WTC11 (cell line): ENCODE data around the gene ANO2. TPM values are rescaled to one million over a fixed set of nuclear protein-coding genes. Genes with fewer than 3 reads are reported as not detected.

Source experiments
- ATAC-seq: fragments of 200-7000 bp; cut with Tn5 transposase; 2 replicates; pipeline ENCODE4 v1.10.0; 2021; ENCODE audit warnings: mild to moderate bottlenecking, moderate library complexity
- CTCF ChIA-PET: fragments of 300-600 bp; sonication (Branson Sonifier 250); formaldehyde crosslinking; loops from one replicate; lab custom pipeline; 2021; ENCODE audit warnings: antibody characterized with exemption; lab: Charles Lee
- POLR2A ChIA-PET: fragments of 350-600 bp; sonication (Branson Sonifier 250); formaldehyde crosslinking; loops from one replicate; lab custom pipeline; 2021; ENCODE audit warnings: antibody characterized with exemption; lab: Charles Lee
- DNase-seq: peaks from one replicate; pipeline ENCODE4 v3.0.0; 2021; ENCODE audit warnings: low spot score
- H3K27ac Mint-ChIP-seq: 2 replicates; pipeline ENCODE4 v1.8.0; 2021; ENCODE audit warnings: mixed read lengths
- H3K27me3 Mint-ChIP-seq: 2 replicates; pipeline ENCODE4 v1.8.0; 2021; ENCODE audit warnings: low read depth, mild to moderate bottlenecking, moderate library complexity, mixed read lengths
- H3K36me3 Mint-ChIP-seq: 2 replicates; pipeline ENCODE4 v1.8.0; 2021; ENCODE audit warnings: mixed read lengths
- H3K4me1 Mint-ChIP-seq: 2 replicates; pipeline ENCODE4 v1.8.0; 2022; ENCODE audit warnings: mixed read lengths
- H3K4me3 Mint-ChIP-seq: 2 replicates; pipeline ENCODE4 v1.8.0; 2021; ENCODE audit warnings: mild to moderate bottlenecking, moderate library complexity, mixed read lengths
- H3K9me3 Mint-ChIP-seq: 2 replicates; pipeline ENCODE4 v1.8.0; 2021; ENCODE audit warnings: mixed read lengths
- CBFB ChIP-seq: sonication (generic); formaldehyde crosslinking; IDR thresholded peaks from 2 replicates; pipeline ENCODE4 v1.8.1; 2022; ENCODE audit warnings: mild to moderate bottlenecking, low read depth, missing genetic modification reagents
- ESRRA ChIP-seq: sonication (generic); formaldehyde crosslinking; IDR thresholded peaks from 2 replicates; pipeline ENCODE4 v1.8.1; 2022; ENCODE audit warnings: mild to moderate bottlenecking, missing genetic modification reagents, borderline replicate concordance
- ETV6 ChIP-seq: sonication (generic); formaldehyde crosslinking; IDR thresholded peaks from 2 replicates; pipeline ENCODE4 v1.8.1; 2022; ENCODE audit warnings: mild to moderate bottlenecking, missing genetic modification reagents
- GRHL2 ChIP-seq: fragments of 250-450 bp; sonication (Bioruptor Pico); IDR thresholded peaks from 2 replicates; pipeline ENCODE4 v1.8.0; 2022; ENCODE audit warnings: mild to moderate bottlenecking, moderate library complexity; ENCODE audit not compliant: insufficient replicate concordance, severe bottlenecking
- MYBL2 ChIP-seq: sonication (generic); formaldehyde crosslinking; IDR thresholded peaks from 2 replicates; pipeline ENCODE4 v1.8.1; 2023; ENCODE audit warnings: mild to moderate bottlenecking, moderate library complexity, missing genetic modification reagents
- NFATC4 ChIP-seq: fragments of 250-450 bp; sonication (Bioruptor Pico); IDR thresholded peaks from 2 replicates; pipeline ENCODE4 v1.9.0; 2021; ENCODE audit warnings: mild to moderate bottlenecking
- NFE2L1 ChIP-seq: sonication (generic); formaldehyde crosslinking; IDR thresholded peaks from 2 replicates; pipeline ENCODE4 v1.8.1; 2023; ENCODE audit warnings: missing genetic modification reagents
- PRRX2 ChIP-seq: fragments of 250-450 bp; sonication (Bioruptor Pico); IDR thresholded peaks from 2 replicates; pipeline ENCODE4 v1.8.0; 2021; ENCODE audit warnings: mild to moderate bottlenecking
- TEAD1 ChIP-seq: sonication (generic); formaldehyde crosslinking; IDR thresholded peaks from 2 replicates; pipeline ENCODE4 v1.8.0; 2022; ENCODE audit warnings: mild to moderate bottlenecking, missing genetic modification reagents
- ZNF263 ChIP-seq: sonication (generic); formaldehyde crosslinking; IDR thresholded peaks from 2 replicates; pipeline ENCODE4 v1.8.1; 2022; ENCODE audit warnings: low read depth, mild to moderate bottlenecking, moderate library complexity, missing genetic modification reagents
- ZNF317 ChIP-seq: sonication (generic); formaldehyde crosslinking; IDR thresholded peaks from 2 replicates; pipeline ENCODE4 v1.8.1; 2023; ENCODE audit warnings: low read depth, mild to moderate bottlenecking, moderate library complexity, missing genetic modification reagents, borderline replicate concordance
- total RNA-seq: library from RNA; stranded (reverse); gene quantifications from 3 replicates; pipeline ENCODE4 v1.2.3, GENCODE V29; 2021
- TF ChIP-seq, protein P1 (sequence below): sonication (generic); formaldehyde crosslinking; IDR thresholded peaks from 2 replicates; pipeline ENCODE4 v1.8.0; 2023; ENCODE audit warnings: missing genetic modification reagents, mild to moderate bottlenecking, borderline replicate concordance
- TF ChIP-seq, protein P2 (sequence below): sonication (generic); formaldehyde crosslinking; IDR thresholded peaks from 2 replicates; pipeline ENCODE4 v1.8.1; 2023; ENCODE audit warnings: mild to moderate bottlenecking, missing genetic modification reagents, moderate library complexity
- TF ChIP-seq, protein P3 (sequence below): sonication (generic); formaldehyde crosslinking; IDR thresholded peaks from 2 replicates; pipeline ENCODE4 v1.8.1; 2022; ENCODE audit warnings: mild to moderate bottlenecking, moderate library complexity, missing genetic modification reagents
- TF ChIP-seq, protein P4 (sequence below): fragments of 250-450 bp; sonication (Bioruptor Pico); IDR thresholded peaks from 2 replicates; pipeline ENCODE4 v1.9.0; 2021; ENCODE audit warnings: moderate library complexity, mild to moderate bottlenecking, inconsistent platforms, borderline replicate concordance
- TF ChIP-seq, protein P5 (sequence below): sonication (generic); formaldehyde crosslinking; IDR thresholded peaks from 2 replicates; pipeline ENCODE4 v1.8.1; 2023; ENCODE audit warnings: mild to moderate bottlenecking, missing genetic modification reagents
- TF ChIP-seq, protein P6 (sequence below): fragments of 250-450 bp; sonication (Bioruptor Pico); IDR thresholded peaks from 2 replicates; pipeline ENCODE4 v1.9.0; 2021; ENCODE audit warnings: mild to moderate bottlenecking
- TF ChIP-seq, protein P7 (sequence below): sonication (generic); formaldehyde crosslinking; IDR thresholded peaks from 2 replicates; pipeline ENCODE4 v1.8.1; 2023; ENCODE audit warnings: mild to moderate bottlenecking, moderate library complexity, missing genetic modification reagents

The ANO2 gene
- total RNA-seq, 1 experiment from 2014 or later, result 2.8 TPM

DNA sequence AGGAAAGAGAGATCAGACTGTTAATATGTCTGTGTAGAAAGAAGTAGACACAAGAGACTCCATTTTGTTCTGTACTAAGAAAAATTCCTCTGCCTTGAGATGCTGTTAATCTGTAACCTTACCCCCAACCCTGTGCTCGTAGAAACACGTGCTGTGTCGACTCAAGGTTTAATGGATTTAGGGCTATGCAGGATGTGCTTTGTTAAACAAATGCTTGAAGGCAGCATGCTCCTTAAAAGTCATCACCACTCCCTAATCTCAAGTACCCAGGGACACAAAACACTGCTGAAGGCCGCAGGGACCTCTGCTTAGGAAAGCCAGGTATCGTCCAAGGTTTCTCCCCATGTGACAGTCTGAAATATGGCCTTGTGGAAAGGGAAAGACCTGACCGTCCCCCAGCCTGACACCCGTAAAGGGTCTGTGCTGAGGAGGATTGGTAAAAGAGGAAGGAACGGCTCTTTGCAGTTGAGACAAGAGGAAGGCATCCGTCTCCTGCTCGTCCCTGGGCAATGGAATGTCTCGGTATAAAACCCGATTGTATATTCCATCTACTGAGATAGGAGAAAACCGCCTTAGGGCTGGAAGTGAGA, 407.9 kb downstream of the ANO2 start (continued):
- TF ChIP-seq TEAD1 (CRISPR knock-in tag) (peak; percentile 42; the same call in 1 of the 2 replicates), ETV6 (CRISPR knock-in tag) (peak; percentile 74; the same call in 1 of the 2 replicates)
- TF ChIP-seq, protein P1, sequence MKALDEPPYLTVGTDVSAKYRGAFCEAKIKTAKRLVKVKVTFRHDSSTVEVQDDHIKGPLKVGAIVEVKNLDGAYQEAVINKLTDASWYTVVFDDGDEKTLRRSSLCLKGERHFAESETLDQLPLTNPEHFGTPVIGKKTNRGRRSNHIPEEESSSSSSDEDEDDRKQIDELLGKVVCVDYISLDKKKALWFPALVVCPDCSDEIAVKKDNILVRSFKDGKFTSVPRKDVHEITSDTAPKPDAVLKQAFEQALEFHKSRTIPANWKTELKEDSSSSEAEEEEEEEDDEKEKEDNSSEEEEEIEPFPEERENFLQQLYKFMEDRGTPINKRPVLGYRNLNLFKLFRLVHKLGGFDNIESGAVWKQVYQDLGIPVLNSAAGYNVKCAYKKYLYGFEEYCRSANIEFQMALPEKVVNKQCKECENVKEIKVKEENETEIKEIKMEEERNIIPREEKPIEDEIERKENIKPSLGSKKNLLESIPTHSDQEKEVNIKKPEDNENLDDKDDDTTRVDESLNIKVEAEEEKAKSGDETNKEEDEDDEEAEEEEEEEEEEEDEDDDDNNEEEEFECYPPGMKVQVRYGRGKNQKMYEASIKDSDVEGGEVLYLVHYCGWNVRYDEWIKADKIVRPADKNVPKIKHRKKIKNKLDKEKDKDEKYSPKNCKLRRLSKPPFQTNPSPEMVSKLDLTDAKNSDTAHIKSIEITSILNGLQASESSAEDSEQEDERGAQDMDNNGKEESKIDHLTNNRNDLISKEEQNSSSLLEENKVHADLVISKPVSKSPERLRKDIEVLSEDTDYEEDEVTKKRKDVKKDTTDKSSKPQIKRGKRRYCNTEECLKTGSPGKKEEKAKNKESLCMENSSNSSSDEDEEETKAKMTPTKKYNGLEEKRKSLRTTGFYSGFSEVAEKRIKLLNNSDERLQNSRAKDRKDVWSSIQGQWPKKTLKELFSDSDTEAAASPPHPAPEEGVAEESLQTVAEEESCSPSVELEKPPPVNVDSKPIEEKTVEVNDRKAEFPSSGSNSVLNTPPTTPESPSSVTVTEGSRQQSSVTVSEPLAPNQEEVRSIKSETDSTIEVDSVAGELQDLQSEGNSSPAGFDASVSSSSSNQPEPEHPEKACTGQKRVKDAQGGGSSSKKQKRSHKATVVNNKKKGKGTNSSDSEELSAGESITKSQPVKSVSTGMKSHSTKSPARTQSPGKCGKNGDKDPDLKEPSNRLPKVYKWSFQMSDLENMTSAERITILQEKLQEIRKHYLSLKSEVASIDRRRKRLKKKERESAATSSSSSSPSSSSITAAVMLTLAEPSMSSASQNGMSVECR (CRISPR knock-in tag), result 0 out of 2 replicates have a peak, but pooled peaks have one; percentile 31
- TF ChIP-seq, protein P2, sequence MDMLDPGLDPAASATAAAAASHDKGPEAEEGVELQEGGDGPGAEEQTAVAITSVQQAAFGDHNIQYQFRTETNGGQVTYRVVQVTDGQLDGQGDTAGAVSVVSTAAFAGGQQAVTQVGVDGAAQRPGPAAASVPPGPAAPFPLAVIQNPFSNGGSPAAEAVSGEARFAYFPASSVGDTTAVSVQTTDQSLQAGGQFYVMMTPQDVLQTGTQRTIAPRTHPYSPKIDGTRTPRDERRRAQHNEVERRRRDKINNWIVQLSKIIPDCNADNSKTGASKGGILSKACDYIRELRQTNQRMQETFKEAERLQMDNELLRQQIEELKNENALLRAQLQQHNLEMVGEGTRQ (CRISPR knock-in tag), result peak; percentile 65

DNA sequence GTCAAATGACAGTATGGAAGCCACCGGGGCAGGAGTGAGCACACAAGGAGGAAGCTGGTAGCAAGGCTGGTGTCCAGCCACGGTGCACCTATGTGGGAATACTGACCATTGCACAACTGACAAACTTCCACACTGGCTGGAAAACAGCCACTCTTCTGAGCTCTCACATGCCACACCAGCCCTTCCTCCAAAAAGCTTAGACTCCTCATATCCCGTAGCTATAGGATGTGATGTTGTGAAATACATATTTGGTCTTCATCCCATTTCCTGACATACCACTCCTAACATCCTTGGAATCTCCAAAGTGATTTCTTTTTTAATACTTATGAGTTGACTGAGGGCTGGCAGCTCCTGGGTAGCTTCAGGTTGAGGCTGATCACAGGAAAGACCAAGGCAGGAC, 409.5 kb downstream of the ANO2 start:
- POLR2A ChIA-PET, result no interaction called here
- Mint-ChIP-seq H3K27ac (no peak overlapping the region), H3K4me3 (no peak overlapping the region), H3K27me3 (peaks cover 27% of the 10 kb centered on the region), H3K36me3 (no peaks in the 10 kb centered on the region), H3K4me1 (peaks cover 20% of the 10 kb centered on the region), H3K9me3 (peaks cover 9% of the 10 kb centered on the region)
- no peak for ATAC-seq
- DNase-seq, result no peak
- TF ChIP-seq ZNF263 (no peak), MYBL2 (CRISPR knock-in tag) (no peak), GRHL2 (CRISPR knock-in tag) (no peak), ETV6 (CRISPR knock-in tag) (no peak)
- TF ChIP-seq, protein P3, sequence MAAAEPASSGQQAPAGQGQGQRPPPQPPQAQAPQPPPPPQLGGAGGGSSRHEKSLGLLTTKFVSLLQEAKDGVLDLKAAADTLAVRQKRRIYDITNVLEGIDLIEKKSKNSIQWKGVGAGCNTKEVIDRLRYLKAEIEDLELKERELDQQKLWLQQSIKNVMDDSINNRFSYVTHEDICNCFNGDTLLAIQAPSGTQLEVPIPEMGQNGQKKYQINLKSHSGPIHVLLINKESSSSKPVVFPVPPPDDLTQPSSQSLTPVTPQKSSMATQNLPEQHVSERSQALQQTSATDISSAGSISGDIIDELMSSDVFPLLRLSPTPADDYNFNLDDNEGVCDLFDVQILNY (CRISPR knock-in tag), result no peak
- TF ChIP-seq, protein P4, sequence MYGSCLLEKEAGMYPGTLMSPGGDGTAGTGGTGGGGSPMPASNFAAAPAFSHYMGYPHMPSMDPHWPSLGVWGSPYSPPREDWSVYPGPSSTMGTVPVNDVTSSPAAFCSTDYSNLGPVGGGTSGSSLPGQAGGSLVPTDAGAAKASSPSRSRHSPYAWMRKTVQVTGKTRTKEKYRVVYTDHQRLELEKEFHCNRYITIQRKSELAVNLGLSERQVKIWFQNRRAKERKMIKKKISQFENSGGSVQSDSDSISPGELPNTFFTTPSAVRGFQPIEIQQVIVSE (CRISPR knock-in tag), result no peak
- CTCF ChIA-PET, result interaction anchor here (1.5 kb wide), 1 partner anchor 25 kb away, joined by 3 read pairs; no protein-coding TSS in a partner anchor

DNA sequence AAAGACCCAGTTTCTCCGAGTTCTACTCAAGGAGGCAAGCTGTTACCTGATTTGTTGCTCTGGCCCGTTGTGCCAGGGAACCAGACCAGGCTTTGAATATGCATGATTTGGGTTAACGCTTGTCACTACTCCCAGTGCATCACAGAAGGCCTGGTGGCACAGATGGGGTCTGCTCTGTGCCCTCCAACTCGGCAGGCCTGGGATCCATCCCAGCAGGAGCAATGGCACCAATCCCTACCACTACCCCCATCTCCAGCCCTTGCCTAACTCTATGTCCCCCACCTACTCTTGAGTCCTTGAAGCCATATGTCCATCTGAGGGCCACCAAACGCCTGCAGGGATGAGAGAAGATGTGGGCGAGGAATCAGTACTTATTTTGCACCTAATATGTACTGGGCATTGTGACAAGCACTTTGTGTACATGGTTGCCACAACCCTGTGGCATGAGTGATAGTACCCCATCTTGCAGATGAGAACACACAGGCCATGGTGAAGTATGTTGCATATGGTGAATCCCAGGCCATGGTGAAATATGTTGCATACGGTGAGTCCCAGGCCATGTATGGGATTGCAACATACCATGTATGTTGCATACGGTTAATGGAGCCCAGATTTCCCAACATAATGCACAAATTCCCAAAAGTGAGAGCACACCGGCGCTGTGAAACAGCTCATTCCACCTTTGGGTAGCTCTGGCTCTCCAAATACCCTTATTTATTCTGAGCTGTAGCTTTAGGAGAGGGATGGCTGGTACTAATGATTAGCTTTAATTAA, 410.4 kb downstream of the ANO2 start:
- POLR2A ChIA-PET, result no interaction called here
- Mint-ChIP-seq H3K4me1 (peaks cover 20% of the 10 kb centered on the region), H3K36me3 (no peaks in the 10 kb centered on the region), H3K27me3 (peaks cover 27% of the 10 kb centered on the region), H3K4me3 (no peak overlapping the region), H3K27ac (no peak overlapping the region), H3K9me3 (0 out of 2 replicates have a peak, but pooled peaks cover 4% of the 10 kb centered on the region)
- no peak for ATAC-seq
- no peak for DNase-seq
- CTCF ChIA-PET, result no interaction called here
- TF ChIP-seq, protein P5, sequence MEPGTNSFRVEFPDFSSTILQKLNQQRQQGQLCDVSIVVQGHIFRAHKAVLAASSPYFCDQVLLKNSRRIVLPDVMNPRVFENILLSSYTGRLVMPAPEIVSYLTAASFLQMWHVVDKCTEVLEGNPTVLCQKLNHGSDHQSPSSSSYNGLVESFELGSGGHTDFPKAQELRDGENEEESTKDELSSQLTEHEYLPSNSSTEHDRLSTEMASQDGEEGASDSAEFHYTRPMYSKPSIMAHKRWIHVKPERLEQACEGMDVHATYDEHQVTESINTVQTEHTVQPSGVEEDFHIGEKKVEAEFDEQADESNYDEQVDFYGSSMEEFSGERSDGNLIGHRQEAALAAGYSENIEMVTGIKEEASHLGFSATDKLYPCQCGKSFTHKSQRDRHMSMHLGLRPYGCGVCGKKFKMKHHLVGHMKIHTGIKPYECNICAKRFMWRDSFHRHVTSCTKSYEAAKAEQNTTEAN (CRISPR knock-in tag), result no peak
- TF ChIP-seq ESRRA (CRISPR knock-in tag), result no peak
- TF ChIP-seq NFE2L1 (CRISPR knock-in tag), result no peak
- TF ChIP-seq, protein P6, sequence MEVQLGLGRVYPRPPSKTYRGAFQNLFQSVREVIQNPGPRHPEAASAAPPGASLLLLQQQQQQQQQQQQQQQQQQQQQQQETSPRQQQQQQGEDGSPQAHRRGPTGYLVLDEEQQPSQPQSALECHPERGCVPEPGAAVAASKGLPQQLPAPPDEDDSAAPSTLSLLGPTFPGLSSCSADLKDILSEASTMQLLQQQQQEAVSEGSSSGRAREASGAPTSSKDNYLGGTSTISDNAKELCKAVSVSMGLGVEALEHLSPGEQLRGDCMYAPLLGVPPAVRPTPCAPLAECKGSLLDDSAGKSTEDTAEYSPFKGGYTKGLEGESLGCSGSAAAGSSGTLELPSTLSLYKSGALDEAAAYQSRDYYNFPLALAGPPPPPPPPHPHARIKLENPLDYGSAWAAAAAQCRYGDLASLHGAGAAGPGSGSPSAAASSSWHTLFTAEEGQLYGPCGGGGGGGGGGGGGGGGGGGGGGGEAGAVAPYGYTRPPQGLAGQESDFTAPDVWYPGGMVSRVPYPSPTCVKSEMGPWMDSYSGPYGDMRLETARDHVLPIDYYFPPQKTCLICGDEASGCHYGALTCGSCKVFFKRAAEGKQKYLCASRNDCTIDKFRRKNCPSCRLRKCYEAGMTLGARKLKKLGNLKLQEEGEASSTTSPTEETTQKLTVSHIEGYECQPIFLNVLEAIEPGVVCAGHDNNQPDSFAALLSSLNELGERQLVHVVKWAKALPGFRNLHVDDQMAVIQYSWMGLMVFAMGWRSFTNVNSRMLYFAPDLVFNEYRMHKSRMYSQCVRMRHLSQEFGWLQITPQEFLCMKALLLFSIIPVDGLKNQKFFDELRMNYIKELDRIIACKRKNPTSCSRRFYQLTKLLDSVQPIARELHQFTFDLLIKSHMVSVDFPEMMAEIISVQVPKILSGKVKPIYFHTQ (CRISPR knock-in tag), result no peak
- TF ChIP-seq, protein P7, sequence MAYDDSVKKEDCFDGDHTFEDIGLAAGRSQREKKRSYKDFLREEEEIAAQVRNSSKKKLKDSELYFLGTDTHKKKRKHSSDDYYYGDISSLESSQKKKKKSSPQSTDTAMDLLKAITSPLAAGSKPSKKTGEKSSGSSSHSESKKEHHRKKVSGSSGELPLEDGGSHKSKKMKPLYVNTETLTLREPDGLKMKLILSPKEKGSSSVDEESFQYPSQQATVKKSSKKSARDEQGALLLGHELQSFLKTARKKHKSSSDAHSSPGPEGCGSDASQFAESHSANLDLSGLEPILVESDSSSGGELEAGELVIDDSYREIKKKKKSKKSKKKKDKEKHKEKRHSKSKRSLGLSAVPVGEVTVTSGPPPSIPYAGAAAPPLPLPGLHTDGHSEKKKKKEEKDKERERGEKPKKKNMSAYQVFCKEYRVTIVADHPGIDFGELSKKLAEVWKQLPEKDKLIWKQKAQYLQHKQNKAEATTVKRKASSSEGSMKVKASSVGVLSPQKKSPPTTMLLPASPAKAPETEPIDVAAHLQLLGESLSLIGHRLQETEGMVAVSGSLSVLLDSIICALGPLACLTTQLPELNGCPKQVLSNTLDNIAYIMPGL, result no peak
- TF ChIP-seq NFATC4 (CRISPR knock-in tag), result no peak
- TF ChIP-seq ZNF263, result no peak
- TF ChIP-seq TEAD1 (CRISPR knock-in tag), result no peak
- TF ChIP-seq PRRX2, result no peak
- TF ChIP-seq CBFB (CRISPR knock-in tag), result no peak
- no peak for TF ChIP-seq ZNF317 (CRISPR knock-in tag)
